ENCODE data around the gene DOCK3.

DOCK3 gene

DNA sequence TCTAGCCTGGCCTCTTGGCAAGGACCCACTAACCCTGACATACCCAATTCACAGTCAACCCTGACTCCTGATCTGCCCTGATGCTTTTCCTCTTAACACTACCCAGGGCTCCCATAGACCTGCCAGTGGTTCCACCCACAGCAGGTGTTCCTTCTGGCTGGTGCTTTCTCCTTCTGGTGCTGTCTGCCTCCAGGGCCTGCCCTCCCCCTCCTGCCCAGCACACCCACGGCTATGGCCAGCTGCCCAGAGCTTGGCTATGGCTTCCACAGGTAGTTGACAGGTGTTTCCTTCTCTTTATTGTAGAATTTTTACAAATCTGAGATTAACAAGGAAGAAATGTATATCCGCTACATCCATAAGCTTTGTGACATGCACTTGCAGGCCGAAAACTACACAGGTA lies 663.9 kb downstream of the DOCK3 start:
- in situ Hi-C loops (cut with HindIII; ENCODE audit: low pct_unique_long_range_greater_than_20kb, low sequenced_read_pairs): no loop called here
- no peak for DNase-seq (ENCODE audit: low read depth in 1 of 2, low spot score in 1 of 2)
- TF ChIP-seq JUND (IDR thresholded peaks at IDR 0.05; ENCODE audit: low read depth): no peak

DNA sequence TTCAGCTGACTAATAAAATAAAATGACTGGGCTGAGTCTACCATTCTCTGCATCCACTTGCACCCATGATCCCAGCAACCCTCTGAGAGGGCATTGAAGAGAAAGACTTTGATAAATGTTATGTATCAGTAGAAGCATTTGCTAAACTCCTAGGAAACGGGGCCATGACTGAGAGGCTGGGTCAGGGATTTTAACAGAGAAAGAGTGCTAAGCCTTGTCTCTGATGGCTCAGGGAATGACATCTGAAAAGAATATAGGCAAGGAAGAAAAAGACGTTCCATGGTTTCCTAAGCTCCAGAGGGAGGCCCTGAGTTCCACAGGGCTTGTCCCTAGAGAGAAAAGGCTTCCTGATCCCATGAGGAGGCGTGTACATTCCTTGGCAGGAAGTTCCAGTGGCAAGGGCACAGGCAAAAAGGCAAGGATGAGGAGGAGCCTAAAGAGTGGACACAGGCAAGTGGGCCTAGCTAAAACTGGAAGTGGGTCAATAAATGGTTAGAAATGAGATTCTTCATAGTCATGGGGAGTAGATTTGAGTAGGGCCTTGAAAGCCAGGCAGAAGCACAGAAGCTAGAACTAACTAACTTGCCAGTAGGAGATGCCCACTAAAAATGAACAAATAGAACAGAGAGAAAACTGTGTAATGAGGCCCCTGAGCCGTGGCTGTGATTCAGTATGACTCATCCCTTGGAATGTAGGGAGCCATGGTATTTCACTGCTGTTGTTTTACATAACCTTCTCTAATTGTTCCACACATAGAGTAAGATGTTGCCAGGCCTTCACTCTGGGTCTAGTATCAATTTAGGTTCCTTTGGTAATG lies 665.5 kb downstream of the DOCK3 start:
- TF ChIP-seq JUND (IDR thresholded peaks at IDR 0.05; ENCODE audit: low read depth): no peak
- in situ Hi-C loops (cut with HindIII; ENCODE audit: low pct_unique_long_range_greater_than_20kb, low sequenced_read_pairs): no loop called here
- DNase-seq (ENCODE audit: low read depth in 1 of 2, low spot score in 1 of 2): peak in 1 of 2 experiments; percentile 29

DNA sequence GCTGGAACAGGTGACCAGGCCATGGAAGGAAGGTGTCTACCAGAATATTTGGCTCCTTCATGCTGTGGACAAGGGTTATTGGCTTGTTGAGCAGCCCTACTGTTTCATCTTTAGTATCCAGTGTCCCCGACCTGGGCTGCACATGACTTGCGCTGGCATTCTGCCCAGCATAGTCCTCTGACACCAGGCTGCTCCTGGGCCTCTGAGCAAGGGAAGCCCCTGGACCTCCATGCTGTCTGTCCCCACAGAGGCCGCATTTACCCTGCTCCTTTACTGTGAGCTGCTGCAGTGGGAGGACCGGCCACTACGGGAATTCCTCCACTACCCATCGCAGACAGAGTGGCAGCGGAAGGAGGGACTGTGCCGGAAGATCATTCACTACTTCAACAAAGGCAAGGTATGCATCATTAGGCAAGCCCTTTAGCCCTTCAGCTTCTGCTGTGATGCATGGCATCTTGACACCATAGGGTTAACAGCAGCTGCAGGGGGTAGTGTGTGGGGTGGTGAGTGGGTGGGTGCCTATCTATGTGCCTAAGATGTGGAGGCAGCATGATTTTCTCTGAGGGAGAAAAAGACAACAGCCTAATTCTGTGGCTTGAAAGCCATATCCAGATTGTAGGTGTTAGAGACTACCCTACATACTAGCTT lies 666.4 kb downstream of the DOCK3 start:
- no peak for TF ChIP-seq JUND (IDR thresholded peaks at IDR 0.05; ENCODE audit: low read depth)
- in situ Hi-C loops (cut with HindIII; ENCODE audit: low pct_unique_long_range_greater_than_20kb, low sequenced_read_pairs): no loop called here
- no peak for DNase-seq (ENCODE audit: low read depth in 1 of 2, low spot score in 1 of 2)

DNA sequence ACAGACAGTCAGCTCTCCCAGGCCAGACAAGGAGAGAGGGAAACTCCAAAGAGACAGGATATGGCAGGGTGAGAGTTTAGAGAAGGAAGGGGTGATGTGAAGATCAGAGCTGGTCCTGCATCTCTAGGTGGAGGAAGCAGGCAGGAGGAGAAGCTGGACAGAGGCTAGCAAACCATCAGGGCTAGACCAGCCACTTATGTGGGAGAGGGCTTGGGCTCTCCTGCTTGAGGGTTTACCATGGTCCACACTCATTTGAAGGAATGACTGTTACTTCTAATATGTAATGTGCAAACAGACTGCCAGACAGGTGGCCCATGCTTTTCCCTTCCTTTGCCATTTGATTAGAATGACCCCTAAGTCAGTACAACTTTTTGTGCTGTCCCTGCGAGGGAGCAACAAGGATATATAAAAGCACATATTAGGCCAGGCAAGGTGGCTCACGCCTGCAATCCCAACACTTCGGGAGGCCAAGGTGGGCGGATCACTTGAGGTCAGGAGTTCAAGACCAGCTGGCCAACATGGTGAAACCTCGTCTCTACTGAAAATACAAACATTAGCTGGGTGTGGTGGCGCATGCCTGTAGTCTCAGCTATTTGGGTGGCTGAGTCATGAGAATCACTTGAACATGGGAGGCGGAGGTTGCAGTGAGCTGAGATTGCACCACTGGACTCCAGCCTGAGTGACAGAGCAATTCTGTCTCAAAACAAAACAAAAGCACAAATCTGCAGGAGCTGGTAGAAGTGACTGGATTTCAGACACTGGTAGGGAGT lies 669.4 kb downstream of the DOCK3 start:
- no peak for TF ChIP-seq JUND (IDR thresholded peaks at IDR 0.05; ENCODE audit: low read depth)
- no peak for DNase-seq (ENCODE audit: low read depth in 1 of 2, low spot score in 1 of 2)
- in situ Hi-C loops (cut with HindIII; ENCODE audit: low pct_unique_long_range_greater_than_20kb, low sequenced_read_pairs): no loop called here

DNA sequence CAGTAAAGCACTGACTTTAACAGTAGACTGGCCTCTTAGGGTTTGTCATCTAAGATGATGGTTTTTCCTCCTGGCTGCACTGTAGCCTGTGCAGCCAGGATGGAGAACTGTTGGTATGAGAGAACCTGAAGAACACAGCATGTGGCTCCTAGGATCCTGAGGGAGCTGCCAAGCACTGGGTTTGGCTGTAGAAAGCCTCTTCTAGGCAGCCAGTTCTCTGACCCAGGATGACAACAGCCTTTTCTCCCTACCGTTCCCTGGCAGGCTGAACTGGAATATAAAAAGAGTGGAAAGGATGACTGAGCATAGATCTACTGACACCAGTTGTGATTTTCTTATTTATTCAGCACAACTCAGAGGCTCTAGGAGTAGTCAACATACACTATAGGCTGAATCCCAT lies 676.0 kb downstream of the DOCK3 start:
- DNase-seq (ENCODE audit: low read depth in 1 of 2, low spot score in 1 of 2): no peak
- in situ Hi-C loops (cut with HindIII; ENCODE audit: low pct_unique_long_range_greater_than_20kb, low sequenced_read_pairs): no loop called here
- TF ChIP-seq JUND (IDR thresholded peaks at IDR 0.05; ENCODE audit: low read depth): no peak

DNA sequence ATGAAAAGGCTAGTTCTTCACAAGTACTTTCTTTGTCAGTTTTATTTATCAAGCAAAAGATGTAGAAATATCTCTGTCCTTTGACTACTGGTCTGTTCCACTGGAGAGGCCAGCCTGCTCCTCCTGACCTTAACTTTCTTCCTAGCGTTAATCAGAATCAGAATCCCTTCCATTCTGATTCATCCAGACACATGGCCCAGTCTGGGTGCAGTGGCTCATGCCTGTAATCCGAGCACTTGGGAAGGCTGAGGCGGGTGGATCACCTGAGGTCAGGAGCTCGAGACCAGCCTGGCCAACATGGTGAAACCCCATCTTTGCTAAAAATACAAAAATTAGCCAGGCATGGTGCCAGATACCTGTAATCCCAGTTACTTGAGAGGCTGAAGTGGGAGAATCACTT lies 678.4 kb downstream of the DOCK3 start:
- in situ Hi-C loops (cut with HindIII; ENCODE audit: low pct_unique_long_range_greater_than_20kb, low sequenced_read_pairs): no loop called here
- TF ChIP-seq JUND (IDR thresholded peaks at IDR 0.05; ENCODE audit: low read depth): no peak
- DNase-seq (ENCODE audit: low read depth in 1 of 2, low spot score in 1 of 2): no peak

DNA sequence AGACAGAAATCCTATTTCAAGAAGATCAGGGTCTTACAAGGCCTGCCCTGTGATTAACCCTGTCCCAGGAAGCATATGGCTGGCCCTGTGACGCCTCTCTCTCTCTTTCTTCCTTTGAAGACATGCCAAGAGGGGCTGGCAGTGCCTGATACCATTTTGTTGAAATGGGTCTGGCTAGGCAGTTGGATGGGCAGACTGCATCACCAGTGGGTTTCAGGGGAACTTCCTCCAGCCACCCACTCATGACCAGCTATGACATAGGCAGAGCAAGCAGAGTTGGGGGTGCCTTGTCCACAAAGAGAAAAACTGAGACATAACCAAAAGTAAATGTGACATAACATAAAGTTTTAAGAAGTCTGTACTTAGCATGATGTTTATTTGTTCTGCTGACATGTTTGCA lies 679.0 kb downstream of the DOCK3 start:
- in situ Hi-C loops (cut with HindIII; ENCODE audit: low pct_unique_long_range_greater_than_20kb, low sequenced_read_pairs): no loop called here
- no peak for DNase-seq (ENCODE audit: low read depth in 1 of 2, low spot score in 1 of 2)
- TF ChIP-seq JUND (IDR thresholded peaks at IDR 0.05; ENCODE audit: low read depth): no peak

DNA sequence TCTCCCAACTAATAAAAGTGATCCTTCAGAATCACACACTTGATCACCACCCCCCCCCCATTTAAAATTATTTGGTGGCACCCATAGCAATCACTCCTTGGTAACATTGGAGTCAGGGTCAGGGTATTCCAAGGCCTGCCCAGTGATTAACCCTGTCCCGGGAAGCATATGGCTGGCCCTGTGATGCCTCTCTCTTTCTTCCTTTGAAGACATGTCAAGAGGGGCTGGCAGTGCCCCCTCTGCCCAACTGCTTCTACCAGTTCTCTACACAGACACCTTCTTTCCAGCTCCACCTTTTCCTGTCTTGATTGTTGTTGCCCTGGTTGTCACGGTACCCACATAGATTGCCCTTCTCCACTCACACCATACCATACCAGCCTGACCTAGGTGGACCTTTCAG lies 679.4 kb downstream of the DOCK3 start:
- no peak for DNase-seq (ENCODE audit: low read depth in 1 of 2, low spot score in 1 of 2)
- in situ Hi-C loops (cut with HindIII; ENCODE audit: low pct_unique_long_range_greater_than_20kb, low sequenced_read_pairs): no loop called here
- TF ChIP-seq JUND (IDR thresholded peaks at IDR 0.05; ENCODE audit: low read depth): no peak

DNA sequence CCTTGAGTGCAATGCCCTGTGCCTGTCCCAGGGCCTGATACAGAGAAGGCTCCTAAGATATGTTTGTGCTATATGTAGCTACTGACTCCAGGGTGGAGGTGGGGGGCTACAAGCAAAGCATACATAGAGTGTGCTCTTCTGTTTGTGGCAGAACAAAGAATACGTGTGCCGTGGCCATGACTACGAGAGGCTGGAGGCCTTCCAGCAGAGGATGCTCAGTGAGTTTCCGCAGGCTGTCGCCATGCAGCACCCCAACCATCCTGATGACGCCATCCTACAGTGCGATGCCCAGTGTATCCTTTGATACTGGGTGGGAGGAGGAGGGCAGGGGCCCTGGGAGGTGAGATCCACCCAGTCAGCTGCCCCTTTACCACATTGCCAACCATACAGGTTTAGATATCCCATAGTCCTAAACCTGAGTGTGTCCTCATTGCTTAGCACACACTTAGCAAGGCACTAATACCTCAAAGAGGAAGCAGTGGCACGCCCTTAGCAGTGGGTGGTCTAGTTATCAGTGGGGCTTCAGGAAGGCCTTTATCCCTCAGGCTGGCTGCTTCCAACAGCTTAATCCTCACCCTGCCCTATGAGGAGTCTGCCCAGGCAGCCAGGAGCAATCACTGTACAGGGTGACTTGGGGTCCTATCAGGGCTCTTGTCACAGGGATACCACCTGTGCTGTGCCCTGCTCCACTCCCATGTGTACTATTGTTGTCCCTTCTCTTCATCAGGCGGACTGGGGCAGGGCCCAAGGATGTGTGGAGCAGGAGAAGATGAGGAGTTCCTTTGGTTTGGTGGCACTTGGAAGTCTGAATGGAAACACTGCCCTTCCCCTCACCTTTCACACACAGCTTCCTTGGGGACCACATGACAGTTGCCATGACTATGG lies 680.2 kb downstream of the DOCK3 start:
- no peak for DNase-seq (ENCODE audit: low read depth in 1 of 2, low spot score in 1 of 2)
- no peak for TF ChIP-seq JUND (IDR thresholded peaks at IDR 0.05; ENCODE audit: low read depth)
- in situ Hi-C loops (cut with HindIII; ENCODE audit: low pct_unique_long_range_greater_than_20kb, low sequenced_read_pairs): no loop called here

DNA sequence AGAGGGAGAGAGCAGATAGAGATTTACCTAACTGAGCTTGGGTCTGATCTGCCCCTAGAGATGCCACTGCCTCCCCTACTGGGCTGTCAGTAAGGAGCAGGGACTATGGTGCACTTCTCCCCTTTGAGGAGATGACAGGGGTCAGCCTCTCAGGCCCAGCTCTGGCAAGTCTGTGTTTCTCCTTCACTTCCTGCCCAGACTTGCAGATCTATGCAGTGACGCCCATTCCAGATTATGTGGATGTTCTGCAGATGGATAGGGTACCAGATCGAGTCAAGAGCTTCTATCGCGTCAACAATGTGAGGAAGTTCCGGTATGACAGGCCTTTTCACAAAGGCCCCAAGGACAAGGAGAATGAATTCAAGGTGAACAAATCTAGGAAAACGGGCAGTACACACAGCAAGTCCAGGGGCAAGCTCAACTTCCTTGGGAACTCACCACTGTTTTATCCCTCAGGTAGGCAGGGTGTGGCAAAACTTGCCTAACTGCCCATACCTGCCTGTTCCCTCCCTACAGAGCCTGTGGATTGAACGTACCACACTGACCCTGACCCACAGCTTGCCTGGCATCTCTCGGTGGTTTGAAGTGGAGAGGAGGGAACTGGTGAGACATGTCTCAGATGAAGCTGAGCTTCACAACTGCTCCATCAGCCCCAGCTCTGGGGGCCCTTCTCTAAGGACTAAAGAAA lies 681.3 kb downstream of the DOCK3 start:
- no peak for TF ChIP-seq JUND (IDR thresholded peaks at IDR 0.05; ENCODE audit: low read depth)
- DNase-seq (ENCODE audit: low read depth in 1 of 2, low spot score in 1 of 2): peak in 1 of 2 experiments; percentile 1
- in situ Hi-C loops (cut with HindIII; ENCODE audit: low pct_unique_long_range_greater_than_20kb, low sequenced_read_pairs): no loop called here

DNA sequence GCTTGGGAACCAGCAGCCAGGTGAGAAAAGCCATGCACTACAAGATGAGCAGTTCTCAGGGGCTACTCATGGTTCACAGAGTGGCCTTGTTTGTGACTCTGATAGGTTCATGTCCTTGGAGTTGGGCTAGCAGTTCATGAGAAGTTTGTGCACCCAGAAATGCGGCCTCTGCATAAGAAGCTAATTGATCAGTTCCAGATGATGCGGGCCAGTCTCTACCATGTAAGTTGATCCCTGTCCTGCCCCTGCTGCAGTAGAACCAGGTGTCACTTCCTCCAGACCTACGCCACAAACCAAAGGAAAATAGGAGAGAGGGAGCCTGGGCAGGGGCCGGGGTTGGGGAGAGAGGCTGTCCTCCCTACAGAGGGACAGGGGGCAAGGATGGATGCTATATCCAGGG lies 683.1 kb downstream of the DOCK3 start:
- DNase-seq (ENCODE audit: low read depth in 1 of 2, low spot score in 1 of 2): no peak
- in situ Hi-C loops (cut with HindIII; ENCODE audit: low pct_unique_long_range_greater_than_20kb, low sequenced_read_pairs): no loop called here
- no peak for TF ChIP-seq JUND (IDR thresholded peaks at IDR 0.05; ENCODE audit: low read depth)

DNA sequence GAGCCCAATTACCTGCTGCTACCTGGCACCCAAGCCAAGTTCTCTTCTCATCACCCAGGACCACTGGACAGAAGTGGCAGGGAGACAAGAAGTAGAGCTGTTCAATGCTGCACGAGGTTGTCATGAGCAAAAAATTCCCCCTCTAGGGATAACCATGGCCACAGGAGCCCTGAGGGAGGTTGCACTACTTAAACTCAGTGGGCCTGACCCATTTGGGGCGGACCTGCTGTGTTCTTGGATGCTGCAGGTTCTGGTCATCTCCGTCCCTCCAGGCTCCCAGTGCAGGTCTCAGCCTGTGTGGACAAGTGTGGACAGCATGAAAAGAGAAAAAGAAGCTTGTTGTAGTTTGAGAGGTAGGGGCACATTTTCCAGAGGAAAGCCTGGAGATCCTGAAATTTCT lies 684.3 kb downstream of the DOCK3 start:
- DNase-seq (ENCODE audit: low read depth in 1 of 2, low spot score in 1 of 2): no peak
- no peak for TF ChIP-seq JUND (IDR thresholded peaks at IDR 0.05; ENCODE audit: low read depth)
- in situ Hi-C loops (cut with HindIII; ENCODE audit: low pct_unique_long_range_greater_than_20kb, low sequenced_read_pairs): no loop called here
